Hepatocyte (in vitro differentiated cells): ENCODE results near the gene FANCL. TPM values are rescaled to one million over a fixed set of nuclear protein-coding genes. Genes with fewer than 3 reads are reported as not detected.
"Not testable (repeated sequence)": the region's sequence is repeated elsewhere in the genome, so short reads cannot be mapped to it uniquely, and the experiment has no call there.

Experiments used
- DNase-seq: peaks from one replicate; pipeline ENCODE4 v3.0.0-alpha.2; 2016; ENCODE audit warnings: low spot score
- H2AFZ ChIP-seq: fragments of 200-600 bp; sonication (generic); 2 replicates; pipeline ENCODE4 v1.6.0; 2016; ENCODE audit warnings: antibody characterized with exemption, mild to moderate bottlenecking
- H3K27ac ChIP-seq: fragments of 200-600 bp; sonication (generic); 2 replicates; pipeline ENCODE4 v1.5.1; 2016; ENCODE audit warnings: mild to moderate bottlenecking
- H3K27me3 ChIP-seq: fragments of 200-600 bp; sonication (generic); 2 replicates; pipeline ENCODE4 v1.6.1; 2016
- H3K36me3 ChIP-seq: fragments of 200-600 bp; sonication (generic); replicated peaks from 2 replicates; pipeline ENCODE4 v1.5.1; 2016; ENCODE audit warnings: low read depth; ENCODE audit not compliant: insufficient read depth
- H3K4me1 ChIP-seq: fragments of 200-600 bp; sonication (generic); 2 replicates; pipeline ENCODE4 v1.5.1; 2016; ENCODE audit warnings: mild to moderate bottlenecking, moderate library complexity; ENCODE audit not compliant: insufficient read depth
- H3K4me2 ChIP-seq: fragments of 200-600 bp; sonication (generic); 2 replicates; pipeline ENCODE4 v1.6.0; 2016
- H3K4me3 ChIP-seq: fragments of 200-600 bp; sonication (generic); 2 replicates; pipeline ENCODE4 v1.5.1; 2016; ENCODE audit warnings: mild to moderate bottlenecking
- H3K79me2 ChIP-seq: fragments of 200-600 bp; sonication (generic); 2 replicates; pipeline ENCODE4 v1.6.0; 2017; ENCODE audit warnings: mild to moderate bottlenecking
- H3K9me2 ChIP-seq: fragments of 200-600 bp; sonication (generic); replicated peaks from 2 replicates; pipeline ENCODE4 v1.6.0; 2017; ENCODE audit warnings: mild to moderate bottlenecking; ENCODE audit not compliant: insufficient read depth
- H3K9me3 ChIP-seq: fragments of 200-600 bp; sonication (generic); 2 replicates; pipeline ENCODE4 v1.5.1; 2016; ENCODE audit warnings: low read depth, mild to moderate bottlenecking
- H4K20me1 ChIP-seq: fragments of 200-600 bp; sonication (generic); 2 replicates; pipeline ENCODE4 v1.6.0; 2016; ENCODE audit warnings: mild to moderate bottlenecking; ENCODE audit not compliant: insufficient read depth, poor library complexity, severe bottlenecking
- CTCF ChIP-seq: fragments of 200-600 bp; sonication (generic); IDR thresholded peaks from 2 replicates; pipeline ENCODE4 v1.5.1; 2016; ENCODE audit warnings: antibody characterized with exemption, mild to moderate bottlenecking; ENCODE audit not compliant: poor library complexity
- EZH2 ChIP-seq: fragments of 200-600 bp; sonication (generic); IDR thresholded peaks from 2 replicates; pipeline ENCODE4 v1.6.1; 2016; ENCODE audit warnings: antibody characterized with exemption, mild to moderate bottlenecking, borderline replicate concordance
- EZH2phosphoT487 ChIP-seq: fragments of 200-600 bp; sonication (generic); IDR thresholded peaks from one replicate; pipeline ENCODE4 v1.6.1; 2018; ENCODE audit warnings: antibody characterized with exemption, mild to moderate bottlenecking, low read depth, moderate library complexity; ENCODE audit not compliant: unreplicated experiment, severe bottlenecking
- whole genome bisulfite sequencing: methylation state at CpG from one replicate; pipeline ENCODE4 v1.1.6; 2016; ENCODE audit warnings: low lambda C conversion rate; ENCODE audit errors: missing lambda C conversion rate; 5-methylcytosine and 5-hydroxymethylcytosine counted together
- polyA plus RNA-seq: library from polyadenylated mRNA; unstranded; fragments of >200 nt; fragmentation: Nextera tagmentation; extraction: Ambion mirVana; gene quantifications from 2 replicates; pipeline ENCODE4 v1.2.1, GENCODE V29; 2016
- total RNA-seq: library from RNA; depleted of rRNA; stranded (reverse); fragments of >200 nt; gene quantifications from 2 replicates; pipeline ENCODE4 v1.2.3, GENCODE V29; 2014

The FANCL gene
- total and polyA plus RNA-seq, 2 experiments from 2014 or later, result 20.8 to 32.7 TPM

- H3K36me3 ChIP-seq, result peaks cover 5% of the 10 kb centered on the region
- H3K4me3 ChIP-seq, result no peak overlapping the region
- no peaks in the 10 kb centered on the region for H3K9me2 ChIP-seq
- H3K79me2 ChIP-seq, result no peaks in the 10 kb centered on the region
- no peaks in the 10 kb centered on the region for H3K9me3 ChIP-seq
- no peak overlapping the region for H2AFZ ChIP-seq
- H3K4me1 ChIP-seq, result no peaks in the 10 kb centered on the region
- no peak overlapping the region for H3K27ac ChIP-seq
- H3K27me3 ChIP-seq, result no peaks in the 10 kb centered on the region
- no peaks in the 10 kb centered on the region for H4K20me1 ChIP-seq
- no peak overlapping the region for H3K4me2 ChIP-seq
- TF ChIP-seq CTCF (no peak), EZH2phosphoT487 (no peak), EZH2 (no peak)
- DNase-seq, result no peak
Measured at GRCh38 chr2:58156780-58157179, 84.3 kb downstream of the FANCL start.

GRCh38 chr2:58155160-58155778 lies 85.9 kb downstream of the FANCL start:
- Histone ChIP-seq H3K4me2 (no peak overlapping the region), H3K27me3 (no peaks in the 10 kb centered on the region), H3K79me2 (no peaks in the 10 kb centered on the region), H3K4me3 (no peak overlapping the region), H3K9me3 (no peaks in the 10 kb centered on the region), H4K20me1 (no peaks in the 10 kb centered on the region), H2AFZ (no peak overlapping the region), H3K27ac (no peak overlapping the region), H3K4me1 (no peaks in the 10 kb centered on the region), H3K9me2 (no peaks in the 10 kb centered on the region), H3K36me3 (peaks cover 5% of the 10 kb centered on the region)
- 84% methylated on average over 4 of the region's 7 CpGs for WGBS
- DNase-seq, result no peak
- TF ChIP-seq EZH2 (no peak), EZH2phosphoT487 (no peak), CTCF (no peak)

- Histone ChIP-seq H3K4me3 (no peak overlapping the region), H3K4me2 (no peak overlapping the region), H3K4me1 (no peaks in the 10 kb centered on the region), H3K27ac (no peak overlapping the region), H4K20me1 (no peaks in the 10 kb centered on the region), H2AFZ (no peak overlapping the region), H3K9me3 (no peaks in the 10 kb centered on the region), H3K27me3 (no peaks in the 10 kb centered on the region), H3K79me2 (no peaks in the 10 kb centered on the region), H3K9me2 (no peaks in the 10 kb centered on the region), H3K36me3 (no peaks in the 10 kb centered on the region)
- no peak for TF ChIP-seq EZH2
- TF ChIP-seq CTCF, result no peak
- TF ChIP-seq EZH2phosphoT487, result no peak
- no peak for DNase-seq
- WGBS, result 86% methylated on average over 1 of the region's 1 CpG
Measured at GRCh38 chr2:58146707-58147106, 94.4 kb downstream of the FANCL start.

GRCh38 chr2:58145769-58146168 lies 95.4 kb downstream of the FANCL start:
- not testable (repeated sequence) for H3K79me2 ChIP-seq, H3K4me1 ChIP-seq, H3K9me3 ChIP-seq, H2AFZ ChIP-seq, H4K20me1 ChIP-seq, H3K27ac ChIP-seq, H3K27me3 ChIP-seq, DNase-seq, H3K4me2 ChIP-seq, H3K9me2 ChIP-seq, H3K36me3 ChIP-seq, H3K4me3 ChIP-seq
- 96% methylated on average over 6 of the region's 6 CpGs for WGBS
